WI38 (cell line): ENCODE measurements around the gene TNKS2.
"Not testable (repeated sequence)": the region's sequence is repeated elsewhere in the genome, so short reads cannot be mapped to it uniquely, and the experiment has no call there.

ENCODE experiments used
- H3K4me3 ChIP-seq: 2 replicates; pipeline ENCODE4 v1.5.1; 2011; ENCODE audit warnings: low read depth, mild to moderate bottlenecking, control low read depth, low read length
- CTCF ChIP-seq: IDR thresholded peaks from 2 replicates; pipeline ENCODE4 v1.5.1; 2012; ENCODE audit warnings: low read depth, mild to moderate bottlenecking, control low read depth, low read length

TNKS2 gene

GRCh38 chr10:91797874-91798648, at the start of gene TNKS2:
Gene TNKS2 (plus strand): TSS chr10:91798426. CDS start chr10:91798691, 265 bp downstream.
- no peak for TF ChIP-seq CTCF
- H3K4me3 ChIP-seq = peak within 1 kb of the TSS; percentile 99

GRCh38 chr10:91749592-91749991, 48.6 kb upstream of the TNKS2 start:
- H3K4me3 ChIP-seq = not testable (repeated sequence)

- TF ChIP-seq CTCF = no peak
- H3K4me3 ChIP-seq = no peak overlapping the region
Measured at GRCh38 chr10:91756286-91756685, 41.9 kb upstream of the TNKS2 start.

- no peak; the same call in 1 of the 2 replicates for TF ChIP-seq CTCF
- no peak overlapping the region for H3K4me3 ChIP-seq
Measured at GRCh38 chr10:91758303-91759146, 39.7 kb upstream of the TNKS2 start.

- no peak for TF ChIP-seq CTCF
- H3K4me3 ChIP-seq = no peak overlapping the region
Measured at GRCh38 chr10:91759581-91759986, 38.6 kb upstream of the TNKS2 start.

GRCh38 chr10:91761721-91762120, 36.5 kb upstream of the TNKS2 start:
- TF ChIP-seq CTCF = no peak
- H3K4me3 ChIP-seq = no peak overlapping the region

- no peak for TF ChIP-seq CTCF
- no peak overlapping the region for H3K4me3 ChIP-seq
Measured at GRCh38 chr10:91762878-91763277, 35.3 kb upstream of the TNKS2 start.
